GM12891 (cell line): ENCODE data around the gene TRAPPC11.

Experiments used
- PAX5 ChIP-seq: IDR thresholded peaks from 2 replicates; pipeline ENCODE4 v1.6.1; 2011; ENCODE audit warnings: low read length, moderate library complexity, mild to moderate bottlenecking; ENCODE audit not compliant: insufficient read depth, severe bottlenecking
- POLR2A ChIP-seq: IDR thresholded peaks from 2 replicates; pipeline ENCODE4 v1.6.1; 2011; ENCODE audit warnings: low read depth, low read length, control low read depth
- POLR2AphosphoS5 ChIP-seq: IDR thresholded peaks from 2 replicates; pipeline ENCODE4 v1.6.1; 2011; ENCODE audit warnings: low read depth, low read length, control low read depth
- POU2F2 ChIP-seq: IDR thresholded peaks from 2 replicates; pipeline ENCODE4 v1.6.1; 2011; ENCODE audit warnings: low read depth, mild to moderate bottlenecking, control low read depth, low read length, moderate library complexity
- SPI1 ChIP-seq: IDR thresholded peaks from 2 replicates; pipeline ENCODE4 v1.6.1; 2011; ENCODE audit warnings: low read depth, low read length, control low read depth
- TAF1 ChIP-seq: IDR thresholded peaks from 2 replicates; pipeline ENCODE4 v1.6.1; 2011; ENCODE audit warnings: low read depth, low read length, control low read depth

DNA sequence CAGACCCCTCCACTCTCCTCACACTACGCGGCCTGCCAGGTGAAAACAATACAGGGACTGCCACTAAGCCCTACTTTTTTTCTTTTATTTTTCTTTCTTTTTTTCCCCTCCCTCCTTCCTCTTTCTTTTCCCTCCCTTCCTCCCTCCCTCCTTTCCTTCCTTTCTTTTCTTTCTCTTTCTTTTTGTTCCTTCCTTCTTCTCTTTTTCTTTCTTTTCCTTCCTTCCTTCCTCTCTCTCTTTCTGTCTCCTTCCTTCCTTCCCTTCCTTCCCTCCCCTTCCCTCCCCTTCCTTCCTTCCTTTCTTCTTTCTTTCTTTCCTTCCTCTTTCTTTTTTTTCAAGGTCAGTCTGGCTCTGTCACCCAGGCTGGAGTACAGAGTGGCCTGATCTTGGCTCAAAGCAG, 42.0 kb upstream of the TRAPPC11 start:
- TF ChIP-seq POLR2A (no peak), PAX5 (no peak), POLR2AphosphoS5 (no peak), TAF1 (no peak), SPI1 (no peak), POU2F2 (no peak)
